ENCODE measurements around the gene PITX1.

GRCh38 chr5:135013445-135013844 lies 20.6 kb downstream of the PITX1 start:
- TF ChIP-seq EZH2phosphoT487 (IDR thresholded peaks at IDR 0.05; ENCODE audit: insufficient read depth, low read depth): no peak
- no peak for TF ChIP-seq EZH2 (IDR thresholded peaks at IDR 0.05; ENCODE audit: insufficient read depth, poor library complexity, severe bottlenecking)
